Transverse colon (tissue), 4 donors: ENCODE measurements around the gene PASK. TPM values are rescaled to one million over a fixed set of nuclear protein-coding genes. Genes with fewer than 3 reads are reported as not detected.

Experiments
- DNase-seq: peaks from one replicate; pipeline ENCODE4 v3.0.0-alpha.2; 2019
- H3K27ac ChIP-seq, 4 donors: fragments of 200-600 bp; sonication (generic); 2 replicates each; pipeline ENCODE4 v1.5.1; 2016 to 2018; ENCODE audit warnings: inconsistent platforms in 4 of 4
- H3K27me3 ChIP-seq: fragments of 200-600 bp; sonication (generic); 2 replicates; pipeline ENCODE4 v1.5.1; 2017; ENCODE audit warnings: inconsistent platforms
- H3K36me3 ChIP-seq, 4 donors: fragments of 200-600 bp; sonication (generic); 2 replicates each; pipeline ENCODE4 v1.5.1; 2017 to 2019; ENCODE audit warnings: inconsistent platforms in 4 of 4
- H3K4me1 ChIP-seq, 4 donors: fragments of 200-600 bp; sonication (generic); 2 replicates each; pipeline ENCODE4 v1.5.1; 2017 to 2020; ENCODE audit warnings: inconsistent platforms in 4 of 4
- H3K4me3 ChIP-seq, 4 donors: fragments of 200-600 bp; sonication (generic); 1 replicate in 1 of 4; 2 replicates in 3 of 4; pipeline versions ENCODE4 v1.5.1 to v1.6.1; 2017 to 2019; ENCODE audit warnings: inconsistent platforms in 4 of 4
- H3K9me3 ChIP-seq, 2 donors: fragments of 200-600 bp; sonication (generic); 2 replicates each; pipeline ENCODE4 v1.5.1; 2017 to 2019; ENCODE audit warnings: inconsistent platforms in 2 of 2
- EP300 ChIP-seq: sonication (generic); formaldehyde crosslinking; IDR thresholded peaks from one replicate; pipeline ENCODE4 v1.6.1; 2017; ENCODE audit warnings: antibody characterized with exemption, low read depth
- POLR2A ChIP-seq: fragments of 450-650 bp; IDR thresholded peaks from one replicate; pipeline ENCODE4 v1.6.1; 2016; ENCODE audit warnings: antibody characterized with exemption, mild to moderate bottlenecking, moderate library complexity
- POLR2AphosphoS5 ChIP-seq, 3 donors: sonication (generic); formaldehyde crosslinking; IDR thresholded peaks; one replicate each; pipeline ENCODE4 v1.6.1; 2016; ENCODE audit warnings: antibody characterized with exemption in 3 of 3
- WGBS, 2 donors: methylation state at CpG; one replicate each; pipeline ENCODE4 v1.1.5; 2018; ENCODE audit warnings: low coverage in 1 of 2; 5-methylcytosine and 5-hydroxymethylcytosine counted together
- in situ Hi-C, 4 donors: fragments of 200-750 bp; cut with MboI; loops; one replicate each; pipeline versions ENCODE4 v1.15.0 to v1.15.1; 2017; ENCODE audit warnings: low sequenced_read_pairs in 3 of 4, low pct_ligation_motif_present in 1 of 4, low pct_unique_long_range_greater_than_20kb in 1 of 4
- intact Hi-C: fragments of 100-400 bp; cut with DNase I; formaldehyde crosslinking; loops from one replicate; pipeline ENCODE4 v1.15.1; 2023; ENCODE audit warnings: low total_unique reads
- total RNA-seq, 4 donors: library from RNA; depleted of rRNA; stranded (reverse); fragments of >200 nt; gene quantifications; one replicate each; pipeline ENCODE4 v1.1.0, GENCODE V29; 2016
- TF ChIP-seq, protein P1 (sequence below), 5 experiments: fragments of 200-600 bp in 3 of 5; fragments of 450-650 bp in 2 of 5; sonication (generic) in 3 of 5; IDR thresholded peaks; 1 replicate in 2 of 5; 2 replicates in 3 of 5; pipeline ENCODE4 v1.5.1; 2016 to 2017; ENCODE audit warnings: antibody characterized with exemption in 5 of 5, inconsistent platforms in 3 of 5, mild to moderate bottlenecking in 2 of 5, moderate library complexity in 1 of 5

Gene PASK
- total RNA-seq, 4 donors from 2014 or later = 7.0 to 35.2 (median 19.1) TPM

DNA sequence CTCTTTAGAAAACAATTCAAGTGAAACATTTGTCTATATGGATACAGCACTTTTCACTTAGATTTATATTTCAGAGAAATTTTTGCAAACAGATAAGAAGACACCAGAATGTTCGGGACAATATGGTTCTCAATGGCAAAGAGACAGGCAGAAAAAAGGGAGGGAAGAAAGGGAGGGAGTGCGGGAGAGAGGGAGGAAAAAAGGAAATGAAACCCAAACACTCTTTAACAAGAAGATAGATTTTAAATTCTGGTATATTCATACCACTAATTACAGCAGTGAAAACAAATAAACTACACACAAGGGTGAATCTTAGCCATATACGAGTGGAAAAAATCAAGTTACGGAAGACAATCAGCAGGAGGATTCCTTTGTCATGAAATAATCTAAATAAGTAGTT lies 3.0 kb downstream of the PASK start:
- intact Hi-C loops (no loop called here), in situ Hi-C loops (no loop called here)
- Histone ChIP-seq H3K36me3 (no peaks in the 10 kb centered on the region), H3K4me1 (peaks cover 7 to 17% (median 14%) of the 10 kb centered on the region in 4 donors), H3K27ac (no peak overlapping the region), H3K9me3 (no peaks in the 10 kb centered on the region), H3K27me3 (no peaks in the 10 kb centered on the region), H3K4me3 (no peak overlapping the region)
- TF ChIP-seq POLR2A (no peak), POLR2AphosphoS5 (IDR thresholded peaks at IDR 0.05) (no peak), EP300 (no peak)
- TF ChIP-seq, protein P1, sequence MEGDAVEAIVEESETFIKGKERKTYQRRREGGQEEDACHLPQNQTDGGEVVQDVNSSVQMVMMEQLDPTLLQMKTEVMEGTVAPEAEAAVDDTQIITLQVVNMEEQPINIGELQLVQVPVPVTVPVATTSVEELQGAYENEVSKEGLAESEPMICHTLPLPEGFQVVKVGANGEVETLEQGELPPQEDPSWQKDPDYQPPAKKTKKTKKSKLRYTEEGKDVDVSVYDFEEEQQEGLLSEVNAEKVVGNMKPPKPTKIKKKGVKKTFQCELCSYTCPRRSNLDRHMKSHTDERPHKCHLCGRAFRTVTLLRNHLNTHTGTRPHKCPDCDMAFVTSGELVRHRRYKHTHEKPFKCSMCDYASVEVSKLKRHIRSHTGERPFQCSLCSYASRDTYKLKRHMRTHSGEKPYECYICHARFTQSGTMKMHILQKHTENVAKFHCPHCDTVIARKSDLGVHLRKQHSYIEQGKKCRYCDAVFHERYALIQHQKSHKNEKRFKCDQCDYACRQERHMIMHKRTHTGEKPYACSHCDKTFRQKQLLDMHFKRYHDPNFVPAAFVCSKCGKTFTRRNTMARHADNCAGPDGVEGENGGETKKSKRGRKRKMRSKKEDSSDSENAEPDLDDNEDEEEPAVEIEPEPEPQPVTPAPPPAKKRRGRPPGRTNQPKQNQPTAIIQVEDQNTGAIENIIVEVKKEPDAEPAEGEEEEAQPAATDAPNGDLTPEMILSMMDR (IDR thresholded peaks at IDR 0.05) = no peak
- WGBS, 2 donors = 77 to 92% methylated on average over 4 of the region's 4 CpGs
- no peak for DNase-seq

DNA sequence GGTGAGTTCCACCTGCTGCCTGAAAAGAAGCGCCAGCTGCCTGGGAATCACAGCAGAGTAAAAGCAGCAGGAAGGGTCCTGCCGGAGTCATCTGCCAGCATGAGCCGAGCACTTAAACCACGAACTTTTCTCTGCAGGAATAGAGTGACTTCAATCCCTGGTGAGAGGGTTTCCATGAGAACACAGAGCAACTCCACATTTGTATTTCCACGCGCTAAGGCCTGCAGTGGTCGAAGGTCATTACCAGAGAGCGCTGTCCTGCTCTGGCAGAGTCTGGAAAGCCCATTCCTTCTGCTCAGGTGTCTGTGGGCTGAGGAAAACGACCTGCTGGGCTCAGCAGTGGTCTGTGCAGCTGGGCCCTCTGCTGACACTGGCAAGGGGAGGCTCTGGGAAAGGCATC lies 6.7 kb downstream of the PASK start:
- 91% methylated on average over 9 of the region's 9 CpGs; no CpG with 5 or more reads in 1 of the 2 donors for WGBS, 2 donors
- Histone ChIP-seq H3K27ac (no peak overlapping the region), H3K9me3 (no peaks in the 10 kb centered on the region), H3K4me3 (no peak overlapping the region), H3K27me3 (no peaks in the 10 kb centered on the region), H3K4me1 (no peaks in the 10 kb centered on the region), H3K36me3 (no peaks in the 10 kb centered on the region)
- intact Hi-C loops (no loop called here), in situ Hi-C loops (no loop called here)
- no peak for DNase-seq
- TF ChIP-seq, protein P1 (IDR thresholded peaks at IDR 0.05) = no peak
- TF ChIP-seq EP300 = no peak
- TF ChIP-seq POLR2A = no peak
- no peak for TF ChIP-seq POLR2AphosphoS5 (IDR thresholded peaks at IDR 0.05)

DNA sequence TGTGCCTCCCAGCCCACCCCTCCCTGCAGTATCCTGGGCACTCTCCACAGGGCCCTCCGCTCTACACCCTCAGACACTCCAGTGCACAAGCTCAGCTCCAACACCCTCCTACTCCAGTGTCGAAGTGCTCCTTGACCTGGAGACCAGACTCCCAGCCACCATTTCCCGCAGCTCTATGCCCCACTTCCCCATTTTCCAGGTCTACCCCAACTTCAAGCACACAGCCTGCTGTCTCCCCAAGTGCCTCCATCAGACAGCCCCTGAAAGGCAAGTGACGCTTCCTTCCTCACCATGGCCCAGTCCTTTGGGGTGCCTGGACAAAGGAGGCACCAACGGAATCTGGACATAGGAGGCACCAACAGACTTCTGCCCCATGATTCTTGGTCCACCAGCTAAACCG lies 7.2 kb downstream of the PASK start:
- no peak for DNase-seq
- TF ChIP-seq, protein P1 (IDR thresholded peaks at IDR 0.05) = no peak
- TF ChIP-seq EP300 (no peak), POLR2AphosphoS5 (IDR thresholded peaks at IDR 0.05) (no peak), POLR2A (no peak)
- no peaks in the 10 kb centered on the region for H3K36me3 ChIP-seq
- H3K27ac ChIP-seq = no peak overlapping the region
- 92 to 93% methylated on average over 2 to 6 of the region's 6 CpGs for WGBS, 2 donors
- H3K9me3 ChIP-seq = no peaks in the 10 kb centered on the region
- intact Hi-C loops (no loop called here), in situ Hi-C loops (no loop called here)
- H3K4me3 ChIP-seq = no peak overlapping the region
- H3K27me3 ChIP-seq = no peaks in the 10 kb centered on the region
- H3K4me1 ChIP-seq = no peaks in the 10 kb centered on the region

DNA sequence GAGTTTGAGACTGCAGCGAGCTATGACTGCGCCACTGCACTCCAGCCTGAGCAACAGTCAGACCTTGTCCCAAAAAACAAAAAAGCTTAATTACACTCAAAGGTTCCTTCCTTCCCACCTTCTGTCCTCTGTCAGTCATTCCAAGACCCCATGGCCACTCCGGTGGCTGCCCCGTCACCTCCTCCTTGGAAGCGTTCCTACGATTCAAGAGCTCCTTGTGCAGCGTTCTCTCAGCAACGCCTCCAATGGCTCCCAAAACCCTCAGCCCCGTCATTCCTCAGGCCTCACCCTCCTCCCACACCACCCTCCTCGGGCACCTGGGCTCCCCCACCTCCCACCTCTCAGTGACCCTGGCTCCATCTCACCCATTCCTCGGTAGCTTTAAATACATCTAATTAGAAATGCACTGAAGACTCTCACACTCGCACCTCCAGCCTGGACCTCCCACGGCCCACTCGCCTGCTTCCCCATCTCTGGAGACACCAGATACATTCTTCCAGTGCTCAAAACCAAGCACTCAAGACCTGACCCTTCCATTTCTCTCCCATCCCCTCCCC lies 8.0 kb downstream of the PASK start:
- no peaks in the 10 kb centered on the region for H3K9me3 ChIP-seq
- no peaks in the 10 kb centered on the region for H3K36me3 ChIP-seq
- H3K27ac ChIP-seq = no peak overlapping the region
- 94 to 100% methylated on average over 9 to 14 of the region's 14 CpGs for whole genome bisulfite sequencing, 2 donors
- no peak overlapping the region for H3K4me3 ChIP-seq
- TF ChIP-seq POLR2AphosphoS5 (IDR thresholded peaks at IDR 0.05) (no peak), POLR2A (no peak), EP300 (no peak)
- TF ChIP-seq, protein P1 (IDR thresholded peaks at IDR 0.05) = no peak
- intact Hi-C loops = no loop called here
- in situ Hi-C loops = no loop called here
- DNase-seq = no peak
- peaks cover 0 to under 1% (median under 1%) of the 10 kb centered on the region in 4 donors for H3K4me1 ChIP-seq
- no peaks in the 10 kb centered on the region for H3K27me3 ChIP-seq
